ENCODE measurements around the gene ADAMTS15.

Gene ADAMTS15

GRCh38 chr11:130418210-130418609 is 30.2 kb upstream of the ADAMTS15 start:
- no peak for DNase-seq

DNA sequence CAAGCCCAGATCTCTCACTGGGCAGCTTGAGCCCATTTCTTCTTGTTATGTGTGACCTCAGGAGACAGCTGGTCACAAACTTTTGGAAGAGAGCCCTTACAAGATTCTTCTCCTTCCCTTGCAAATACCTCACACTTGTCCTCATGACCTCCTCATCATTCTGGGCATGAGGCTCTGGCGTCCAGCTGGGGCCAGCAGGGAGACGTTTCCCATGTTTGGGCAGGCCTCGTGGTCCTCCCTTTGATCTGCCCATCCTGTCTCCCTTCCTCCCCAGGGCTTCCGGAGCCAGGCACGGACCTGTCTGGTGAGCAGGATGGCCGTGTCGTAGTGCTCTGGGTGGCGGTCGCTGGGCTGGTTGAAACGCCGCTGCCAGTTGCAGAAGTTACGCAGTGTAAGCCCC is 29.7 kb upstream of the ADAMTS15 start:
- DNase-seq, result peak; percentile 22

DNA sequence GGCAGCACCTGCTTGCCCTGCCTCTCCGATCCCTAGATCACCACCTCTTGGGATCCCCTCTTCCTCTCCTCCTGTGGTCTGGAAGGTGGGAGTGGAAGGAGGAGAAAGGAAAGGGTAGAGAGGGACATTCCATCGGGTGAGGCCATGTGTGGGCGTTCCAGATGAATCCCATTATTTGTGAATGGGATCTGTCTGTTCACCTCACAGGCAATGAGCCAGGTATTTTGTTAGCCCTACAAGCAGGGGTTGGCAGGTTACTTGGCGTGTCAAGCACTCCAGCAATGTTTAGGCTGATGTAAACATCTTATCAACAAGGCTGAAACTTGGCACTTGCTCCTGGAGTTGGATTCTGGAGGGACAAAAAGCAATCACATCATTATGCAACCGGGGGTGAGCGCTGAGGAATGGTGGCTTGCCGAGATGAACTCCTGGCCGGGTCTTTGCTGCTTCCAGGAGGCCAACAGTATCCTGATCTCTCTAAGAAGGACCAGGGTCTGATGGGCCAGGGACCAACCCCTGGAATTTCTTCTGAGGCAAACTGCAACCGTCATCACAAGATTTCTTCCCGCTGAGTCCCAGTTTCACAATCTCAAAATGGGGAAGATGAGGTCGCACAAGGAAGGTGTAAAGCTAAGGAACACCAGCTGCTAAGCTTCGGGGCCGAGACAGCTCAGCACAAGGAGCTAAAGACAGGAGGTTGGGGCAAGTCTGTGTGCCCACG is 27.8 kb upstream of the ADAMTS15 start:
- no peak for DNase-seq

- no peak for DNase-seq
Measured at GRCh38 chr11:130421199-130421585, 27.3 kb upstream of the ADAMTS15 start.

- DNase-seq, result no peak
Measured at GRCh38 chr11:130421697-130422096, 26.7 kb upstream of the ADAMTS15 start.

GRCh38 chr11:130422251-130422995 is 26.0 kb upstream of the ADAMTS15 start:
- no peak for DNase-seq

DNA sequence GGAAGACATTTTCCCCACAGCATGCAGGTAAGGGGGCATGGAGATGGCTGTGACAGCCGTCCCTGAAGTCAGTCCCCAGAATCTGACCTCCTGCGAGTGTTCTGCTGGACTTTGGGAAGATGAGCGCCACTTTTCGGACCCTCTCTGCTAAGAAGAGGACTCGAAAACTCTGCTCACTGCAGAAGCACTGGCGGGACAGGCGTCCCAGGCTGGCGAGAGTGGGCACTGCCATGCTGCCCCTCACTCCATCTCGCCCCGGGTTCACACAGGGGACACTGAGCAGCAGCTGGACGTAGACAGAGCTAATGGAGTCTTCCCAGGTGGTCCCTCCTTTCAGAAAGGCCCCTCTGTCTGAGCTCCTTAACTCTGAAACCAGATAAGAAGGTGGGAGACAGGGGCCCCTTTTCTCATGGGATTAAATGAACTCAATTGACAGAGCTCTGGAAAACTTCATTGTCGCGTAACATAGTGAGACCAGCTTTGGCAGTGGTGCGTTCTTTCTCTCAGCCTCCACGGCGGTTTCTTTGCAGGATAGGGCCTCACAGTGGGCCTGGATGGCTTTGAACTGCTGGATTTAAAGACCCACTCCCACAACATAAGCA is 24.8 kb upstream of the ADAMTS15 start:
- no peak for DNase-seq

DNA sequence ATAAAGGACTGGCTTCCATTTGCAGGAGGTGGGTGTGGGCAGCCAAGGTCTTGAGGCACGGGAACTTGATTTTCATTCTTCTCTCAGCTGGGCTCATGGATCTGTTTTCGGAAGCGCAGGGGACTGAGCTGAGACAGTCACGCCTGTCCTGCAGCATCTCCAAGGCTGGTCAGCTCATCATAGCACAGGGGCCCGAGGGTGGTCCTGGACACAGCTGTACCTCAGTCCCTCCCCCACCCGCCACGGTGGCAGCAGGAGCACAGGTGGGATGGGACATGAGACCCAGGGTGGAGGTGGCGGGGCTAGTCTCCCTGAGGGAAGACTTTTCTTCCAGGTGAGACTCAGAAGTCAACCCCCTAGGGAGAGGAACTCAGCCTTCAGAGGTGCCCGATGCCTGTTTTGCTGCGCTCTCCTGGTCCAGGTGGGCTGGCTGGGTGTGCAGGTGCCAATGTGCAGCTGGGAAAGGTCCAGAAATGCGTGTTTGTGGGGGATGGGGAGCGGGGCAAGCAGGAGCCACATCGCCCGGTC is 23.8 kb upstream of the ADAMTS15 start:
- DNase-seq, result no peak

- DNase-seq, result no peak
Measured at GRCh38 chr11:130425156-130425555, 23.3 kb upstream of the ADAMTS15 start.

DNA sequence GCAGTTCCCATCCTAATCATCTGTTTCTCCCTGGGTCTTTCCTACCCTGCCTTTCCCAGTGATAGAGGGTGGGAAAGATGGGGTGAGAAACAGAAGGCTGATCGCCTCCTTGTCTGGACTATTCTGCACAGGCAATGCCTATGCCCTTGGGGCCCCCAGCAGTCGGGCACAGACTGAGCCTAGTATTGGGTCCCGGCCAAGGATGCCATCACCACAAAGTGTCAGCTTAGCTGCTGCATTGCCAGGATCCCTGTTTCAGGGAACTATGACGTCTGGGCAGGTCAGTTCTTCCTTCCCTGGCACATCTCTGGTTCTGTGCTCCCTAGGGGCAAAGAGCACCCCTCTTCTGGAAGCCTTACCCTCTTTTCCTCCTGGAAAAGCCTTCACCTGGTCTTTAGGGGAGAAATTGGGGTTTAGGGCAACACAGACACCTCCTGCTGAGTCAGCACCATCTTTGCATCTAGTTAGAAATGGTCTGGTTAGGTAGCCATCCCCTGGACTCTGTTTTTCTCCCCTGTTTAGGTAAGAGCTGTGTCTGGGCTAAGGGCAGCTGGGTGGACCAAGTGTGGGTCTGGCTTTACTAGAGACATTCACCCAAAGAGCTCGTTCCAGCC is 22.1 kb upstream of the ADAMTS15 start:
- DNase-seq, result no peak

DNA sequence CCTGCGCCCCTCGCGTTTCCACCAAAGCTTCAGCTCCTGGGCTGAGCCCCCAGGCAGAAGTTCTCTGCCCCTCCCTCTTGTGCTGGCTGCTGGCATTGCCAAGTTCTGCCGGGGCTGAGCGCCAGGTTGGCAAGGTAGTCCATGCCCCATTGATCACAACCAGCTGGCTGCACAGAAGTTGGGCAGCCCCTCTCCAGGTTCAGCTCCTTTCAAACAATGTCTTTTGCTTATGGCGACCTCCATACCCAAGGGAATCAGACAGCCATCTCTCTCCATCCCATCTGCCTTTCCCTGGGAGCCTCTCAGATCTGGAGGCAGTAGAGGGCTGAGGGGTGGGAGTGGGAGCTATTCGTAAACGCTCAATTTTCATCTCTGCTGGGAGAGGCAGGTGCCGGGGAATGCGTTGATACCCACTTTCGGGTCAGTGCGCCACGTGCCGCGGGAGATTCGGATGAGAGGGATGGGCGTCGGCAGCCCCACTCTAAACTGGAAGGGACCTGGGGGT is 21.6 kb upstream of the ADAMTS15 start:
- DNase-seq, result no peak

- no peak for DNase-seq
Measured at GRCh38 chr11:130427581-130428315, 20.7 kb upstream of the ADAMTS15 start.

DNA sequence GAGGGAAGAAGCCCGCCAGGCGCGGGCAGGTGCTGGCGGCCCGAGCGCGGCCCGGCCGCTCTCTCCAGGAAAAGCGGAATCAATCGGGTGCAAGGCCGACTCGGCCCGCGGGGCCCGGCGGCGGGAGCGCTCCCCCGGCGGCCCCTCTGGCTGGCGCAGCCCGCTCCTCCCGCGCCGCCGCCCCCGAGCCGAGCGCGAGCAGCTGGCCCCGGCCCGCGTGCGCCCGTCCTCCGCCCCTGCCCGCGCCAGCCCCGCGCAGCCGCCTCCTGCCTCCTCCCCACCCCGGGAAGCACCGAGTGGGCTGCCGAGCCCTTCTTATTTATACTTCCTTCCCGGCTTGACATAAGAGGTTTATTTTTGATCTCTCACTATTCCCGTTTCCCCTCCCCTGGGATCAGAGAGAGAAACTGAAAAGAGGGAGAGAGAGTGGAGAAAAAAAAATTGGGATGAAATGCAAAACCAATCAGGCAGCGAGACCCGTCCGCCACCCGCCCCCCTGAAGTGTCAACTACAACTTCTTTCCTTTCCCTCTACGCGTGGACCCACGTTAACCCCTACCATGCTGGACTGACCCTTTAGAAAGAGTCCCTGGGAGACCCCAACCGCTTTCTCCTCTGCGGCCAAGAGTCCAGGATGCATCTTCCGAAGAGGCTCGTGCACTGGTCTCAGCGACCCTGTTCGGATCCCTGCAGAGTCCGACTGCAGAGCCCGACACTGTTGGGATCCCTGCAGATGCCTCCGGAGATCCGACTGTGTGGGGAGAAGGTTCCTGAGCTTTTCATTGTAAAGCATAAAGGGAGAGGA is 19.9 kb upstream of the ADAMTS15 start, which contains the start of gene ADAMTS8:
Gene ADAMTS8, minus strand, starts transcription at position 294 of the 804 bp plus-strand sequence. CDS start 323 bp downstream, outside the sequence.
- DNase-seq, result no peak

- DNase-seq, result no peak
Measured at GRCh38 chr11:130429120-130429681, 19.2 kb upstream of the ADAMTS15 start.

DNA sequence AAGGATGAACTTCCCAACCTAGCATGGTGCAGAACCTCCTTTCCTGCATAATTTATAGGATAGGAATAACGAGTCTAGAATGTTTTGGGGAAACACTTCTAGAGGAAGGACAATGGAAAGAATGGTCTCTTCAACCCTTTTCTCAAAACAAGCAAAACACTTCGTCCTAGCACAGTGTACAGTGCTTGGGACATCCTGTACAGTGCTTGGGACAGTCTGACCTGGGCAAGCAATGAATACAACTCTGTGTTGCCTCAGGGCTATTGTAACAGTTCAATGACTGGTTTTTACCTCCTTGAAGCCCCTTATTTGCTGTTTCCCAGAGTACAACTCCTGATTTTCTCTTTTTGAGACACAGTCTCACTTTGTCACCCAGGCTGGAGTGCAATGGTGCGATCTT is 18.5 kb upstream of the ADAMTS15 start:
- DNase-seq, result no peak

DNA sequence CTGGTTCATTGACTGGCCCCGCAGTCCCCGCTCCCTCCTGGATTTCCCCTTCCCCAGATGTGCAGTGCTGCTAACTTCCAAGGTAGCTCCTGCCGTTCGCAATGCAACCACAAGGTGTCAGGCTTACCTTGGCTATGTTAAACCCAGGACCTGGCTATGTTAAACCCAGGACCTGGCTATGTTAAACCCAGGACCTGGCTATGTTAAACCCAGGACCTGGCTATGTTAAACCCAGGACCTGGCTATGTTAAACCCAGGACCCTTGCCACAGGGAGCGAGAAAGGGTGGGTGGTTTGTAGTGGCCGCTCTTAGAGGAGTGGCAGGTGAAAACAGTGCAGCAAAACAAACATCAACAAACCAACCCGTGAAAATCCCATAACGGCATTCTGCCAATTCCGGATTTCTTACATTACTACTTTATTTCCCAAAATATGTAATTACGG is 17.1 kb upstream of the ADAMTS15 start:
- peak; percentile 34 for DNase-seq

DNA sequence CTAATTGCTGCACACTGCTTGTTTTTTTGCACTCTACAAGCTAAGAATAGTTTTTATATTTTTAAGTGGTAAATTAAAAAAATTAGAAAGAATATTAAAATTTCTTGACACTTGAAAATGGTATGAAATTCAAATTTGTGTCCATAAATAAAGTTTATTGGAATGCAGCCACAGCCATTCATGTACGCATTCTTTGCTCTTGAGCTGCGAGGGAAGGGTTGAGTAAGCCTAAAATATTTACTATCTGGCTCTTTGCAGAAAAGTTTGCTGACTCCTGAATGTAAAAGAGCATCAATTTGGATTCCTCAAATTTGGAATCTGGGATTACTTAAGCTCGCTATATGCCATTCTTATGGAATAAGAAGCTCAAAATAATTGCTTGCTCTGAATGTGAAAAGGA is 16.6 kb upstream of the ADAMTS15 start:
- DNase-seq, result peak; percentile 35

DNA sequence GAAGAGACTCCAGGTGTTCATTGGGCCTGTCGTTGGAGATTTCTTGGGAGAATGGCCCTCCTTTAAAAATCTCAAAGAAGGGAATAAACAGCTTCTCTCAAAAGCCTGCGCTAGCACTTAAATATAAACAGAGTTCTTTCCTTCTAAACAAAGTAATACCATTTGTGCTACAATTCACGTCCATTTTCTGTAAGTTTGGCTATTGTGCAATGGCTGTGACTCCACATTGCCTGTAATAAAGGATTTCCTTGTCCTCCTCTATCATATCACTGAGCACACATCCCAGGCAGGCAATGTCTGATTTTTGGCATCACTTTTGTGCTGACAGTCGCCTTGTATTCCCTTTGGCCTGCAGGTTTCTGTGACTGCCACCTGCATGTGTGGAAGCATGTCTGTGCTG is 15.1 kb upstream of the ADAMTS15 start:
- DNase-seq, result no peak

- DNase-seq, result peak; percentile 71
Measured at GRCh38 chr11:130434521-130435223, 13.8 kb upstream of the ADAMTS15 start.

DNA sequence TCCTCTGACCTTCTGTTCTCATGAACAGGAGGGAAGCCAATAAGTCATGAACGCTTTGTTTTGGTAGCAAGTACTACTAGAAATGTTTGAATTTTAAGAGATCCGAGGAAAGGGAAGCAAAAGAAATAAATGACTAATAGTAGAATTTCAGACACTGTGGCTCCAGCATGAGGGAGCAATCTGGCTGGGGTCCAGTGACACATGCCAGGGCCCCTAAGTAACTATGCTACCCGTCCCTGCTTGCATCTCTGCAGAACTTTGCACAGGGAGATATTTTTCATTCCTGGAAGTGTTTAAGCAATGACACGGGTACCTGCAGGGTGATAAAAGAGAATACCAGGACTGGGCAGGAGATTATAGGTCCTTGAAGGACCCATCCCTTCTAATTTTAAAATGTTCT is 12.8 kb upstream of the ADAMTS15 start:
- DNase-seq, result no peak
